HG02840 (cell line): Measurements from ENCODE around the gene SH3GL2.

Source experiments
- ATAC-seq: cut with Tn5 transposase; IDR thresholded peaks from one replicate; pipeline ENCODE4 v1.9.1; 2021; ENCODE audit warnings: mild to moderate bottlenecking, moderate library complexity, moderate number of reproducible peaks; ENCODE audit not compliant: unreplicated experiment, low FRiP score

SH3GL2 gene

GRCh38 chr9:17799369-17799768 lies 220.5 kb downstream of the SH3GL2 start:
- no peak for ATAC-seq

DNA sequence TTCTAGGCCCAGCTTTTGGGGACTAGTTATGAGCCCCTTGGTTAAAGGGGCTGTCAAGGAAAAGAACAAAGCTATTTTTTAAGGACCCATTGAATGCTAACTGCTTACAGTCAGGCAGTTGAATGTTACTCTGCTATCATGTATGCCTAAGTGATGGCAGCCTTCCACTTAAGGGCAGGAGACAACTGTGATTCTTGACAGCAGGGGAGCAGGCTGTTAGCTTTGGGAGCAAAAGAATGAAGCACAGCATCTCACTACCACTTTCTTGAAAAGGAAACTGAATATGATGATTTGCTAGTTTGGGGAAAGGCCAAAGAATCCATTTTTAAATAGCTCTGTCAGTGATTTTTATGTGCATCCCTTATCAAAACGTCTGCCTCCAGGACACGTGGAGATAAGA lies 221.6 kb downstream of the SH3GL2 start:
- no peak for ATAC-seq

GRCh38 chr9:17802249-17802857 lies 223.5 kb downstream of the SH3GL2 start:
- no peak for ATAC-seq

DNA sequence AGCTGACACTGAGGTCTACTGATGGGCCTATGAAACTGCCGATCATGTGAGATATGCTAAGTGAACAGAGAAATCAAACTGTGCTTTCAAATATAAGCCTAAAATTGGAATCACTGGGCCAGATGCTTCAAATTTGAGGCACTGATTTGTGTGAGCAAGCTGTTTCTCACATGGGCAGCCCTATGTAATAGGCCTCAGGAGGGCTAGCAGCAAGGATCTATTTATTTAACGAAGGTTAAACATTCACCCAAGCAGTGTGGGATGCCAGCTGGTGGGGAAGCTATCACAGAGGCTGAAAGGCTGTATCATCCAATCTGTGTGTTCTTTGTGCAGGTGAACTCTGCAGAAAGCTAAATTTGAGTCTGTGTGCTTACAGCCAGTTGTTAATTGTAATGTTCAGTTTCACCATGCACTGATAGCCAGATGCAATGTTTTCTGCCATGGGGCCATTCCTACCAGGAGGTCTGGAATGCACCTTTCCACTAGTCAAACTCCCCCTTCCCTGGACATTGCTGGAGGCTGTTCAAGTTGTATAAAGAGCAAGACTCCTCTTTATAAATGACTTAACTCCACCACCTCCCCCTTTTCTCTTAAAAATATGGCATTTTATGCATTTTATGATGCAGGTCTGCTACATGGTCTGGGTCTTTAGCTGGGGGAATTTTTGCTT lies 228.9 kb downstream of the SH3GL2 start:
- ATAC-seq, result no peak

DNA sequence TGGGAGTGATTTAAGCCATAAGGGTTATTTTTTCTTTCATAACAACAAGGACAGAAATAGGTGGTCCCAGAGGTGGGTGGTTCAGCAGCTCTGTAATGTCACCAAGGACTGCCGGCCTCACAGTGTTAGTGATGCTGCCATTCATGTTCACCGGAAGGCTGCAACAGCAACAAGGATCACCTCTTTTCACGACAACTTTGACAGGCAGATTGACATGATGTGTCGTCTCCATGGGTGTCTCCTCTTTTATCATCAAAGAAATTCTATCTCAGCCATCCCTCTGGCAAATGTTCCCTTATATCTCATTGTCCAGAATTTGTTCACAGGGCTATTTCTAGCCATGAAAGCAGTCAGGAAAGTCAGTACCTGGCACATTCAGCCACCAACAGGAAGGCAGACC lies 231.5 kb downstream of the SH3GL2 start:
- no peak for ATAC-seq

GRCh38 chr9:17810728-17811571 lies 232.1 kb downstream of the SH3GL2 start:
- ATAC-seq, result no peak

DNA sequence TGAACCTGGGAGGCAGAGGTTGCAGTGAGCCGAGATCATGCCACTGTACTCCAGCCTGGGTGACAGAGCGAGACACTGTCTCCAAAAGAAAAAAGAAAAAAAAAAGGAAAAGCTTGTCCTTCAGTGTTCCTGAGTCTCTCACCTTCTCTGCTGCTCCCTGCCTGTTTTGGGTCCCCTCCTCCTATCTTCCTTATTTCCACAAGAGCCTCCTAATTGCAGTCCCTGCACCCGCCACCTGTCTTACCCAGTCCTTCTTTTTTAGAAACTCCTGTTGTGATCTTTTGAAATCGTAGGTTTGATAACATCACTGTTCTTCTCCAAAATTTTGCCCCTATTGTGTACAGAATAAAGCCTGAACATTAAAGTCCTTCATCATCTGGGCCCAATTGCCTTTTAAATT lies 234.9 kb downstream of the SH3GL2 start:
- ATAC-seq, result no peak

DNA sequence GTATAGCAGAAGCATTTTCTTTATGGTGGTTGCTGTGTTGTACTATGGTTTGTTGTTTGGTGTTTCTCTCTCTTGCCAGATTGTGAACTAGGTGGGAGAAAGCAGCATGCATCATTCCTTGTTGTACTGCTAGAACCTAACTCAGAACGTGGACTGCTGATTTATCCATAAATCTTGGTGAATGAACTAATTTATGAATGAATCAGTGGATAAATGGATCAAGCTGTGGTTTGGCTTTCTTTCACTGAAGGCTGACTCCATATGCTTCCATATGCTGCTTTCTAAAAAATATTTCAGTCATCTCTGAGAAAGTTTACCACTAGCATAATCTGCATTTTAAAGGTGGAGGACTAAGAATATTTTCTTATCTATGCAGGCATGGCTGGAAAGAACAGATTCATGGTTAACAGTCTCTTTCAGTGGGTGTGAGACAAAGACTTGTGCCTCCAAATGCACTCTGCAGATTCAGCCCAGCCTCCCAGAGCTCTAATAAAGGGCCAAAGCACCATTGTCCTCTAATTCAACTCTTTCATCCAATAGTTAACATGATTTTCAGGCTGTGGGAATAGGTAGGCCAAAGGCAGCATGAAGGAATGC lies 237.7 kb downstream of the SH3GL2 start:
- no peak for ATAC-seq

DNA sequence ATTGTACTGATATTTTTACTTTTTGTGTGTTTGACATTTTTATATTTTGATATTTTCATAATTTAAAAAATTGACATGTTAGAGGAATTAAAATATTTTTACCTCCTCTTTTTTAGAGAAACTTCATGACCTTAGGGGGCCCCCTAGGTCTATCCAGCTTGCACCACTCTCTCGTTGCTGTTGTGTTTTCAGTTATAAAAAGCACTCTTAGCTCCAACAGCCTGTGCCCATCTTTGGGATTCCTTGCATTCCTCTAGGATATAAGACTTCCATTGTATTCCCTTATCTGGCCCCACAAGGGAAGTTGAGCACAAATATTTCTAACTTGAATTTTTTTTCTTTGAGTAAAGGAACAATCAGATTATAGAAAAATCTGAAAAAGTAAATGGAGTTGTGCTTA lies 245.3 kb downstream of the SH3GL2 start:
- ATAC-seq, result no peak

DNA sequence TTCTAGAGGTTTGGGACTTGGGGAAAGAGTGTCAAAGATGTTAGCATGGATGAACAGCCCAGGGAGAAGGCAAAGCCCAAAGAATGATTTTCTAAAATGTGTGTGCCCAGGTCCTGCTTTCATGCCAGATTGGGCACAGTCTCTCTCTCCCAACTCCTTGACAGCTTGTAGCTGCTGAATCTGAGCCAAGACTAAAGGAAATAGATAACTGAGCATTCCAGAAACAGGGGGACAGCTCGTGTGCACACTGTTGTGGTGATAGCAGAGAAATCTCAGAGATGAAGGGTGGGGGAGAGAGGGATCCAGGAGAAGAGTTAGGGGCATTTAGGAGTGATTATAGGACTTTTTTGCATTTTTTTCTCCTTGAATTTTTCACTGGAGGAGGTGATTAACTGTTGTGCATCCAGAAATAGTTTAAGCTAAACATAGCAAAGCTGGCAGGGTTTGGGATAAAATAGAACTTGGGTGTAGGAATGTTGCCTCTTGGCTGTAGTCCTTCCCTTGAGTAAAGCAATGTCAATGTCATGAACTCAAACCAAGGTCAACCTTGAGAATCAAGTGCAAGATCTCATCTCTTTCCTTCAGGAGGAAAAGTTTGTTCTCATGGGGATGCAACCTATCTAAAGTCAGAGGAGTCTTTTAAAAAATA lies 245.9 kb downstream of the SH3GL2 start:
- ATAC-seq, result no peak

DNA sequence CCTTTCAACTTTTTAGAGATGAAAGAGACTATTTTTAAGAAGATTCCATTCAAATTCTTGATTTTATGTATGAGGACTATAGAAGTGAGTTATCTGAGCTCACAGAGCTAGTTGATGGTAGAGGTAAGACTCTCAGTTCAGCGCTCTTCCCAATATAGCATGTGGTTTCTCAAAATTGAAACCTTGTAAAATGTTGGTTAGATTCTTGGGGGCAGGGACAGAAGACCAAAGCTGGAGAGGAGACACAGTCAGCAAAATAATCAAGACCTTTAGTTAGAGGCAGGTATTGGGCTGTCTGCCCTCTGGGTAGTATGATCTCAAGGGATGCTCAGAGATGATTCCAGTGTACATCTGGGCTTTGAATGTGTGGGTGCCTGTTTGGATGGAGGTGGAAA lies 246.4 kb downstream of the SH3GL2 start:
- ATAC-seq, result no peak

DNA sequence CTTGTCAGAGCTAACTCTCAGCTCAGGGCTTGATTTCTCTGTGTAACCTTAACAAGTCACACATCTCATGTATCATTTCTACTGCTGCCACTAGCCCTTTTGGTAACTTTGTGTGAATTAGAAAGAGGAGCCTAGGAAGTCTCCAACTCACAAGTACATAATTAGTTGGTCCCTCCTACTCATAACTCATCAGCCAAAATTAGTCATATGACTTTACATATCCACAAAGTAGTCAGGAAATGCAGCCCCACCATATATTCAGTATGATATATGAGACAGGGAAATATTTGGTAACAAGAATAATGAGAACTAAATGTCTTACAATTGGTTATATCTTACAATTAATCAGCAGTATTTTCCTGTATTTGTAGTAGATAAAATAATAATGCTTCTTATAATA lies 250.2 kb downstream of the SH3GL2 start:
- ATAC-seq, result no peak

DNA sequence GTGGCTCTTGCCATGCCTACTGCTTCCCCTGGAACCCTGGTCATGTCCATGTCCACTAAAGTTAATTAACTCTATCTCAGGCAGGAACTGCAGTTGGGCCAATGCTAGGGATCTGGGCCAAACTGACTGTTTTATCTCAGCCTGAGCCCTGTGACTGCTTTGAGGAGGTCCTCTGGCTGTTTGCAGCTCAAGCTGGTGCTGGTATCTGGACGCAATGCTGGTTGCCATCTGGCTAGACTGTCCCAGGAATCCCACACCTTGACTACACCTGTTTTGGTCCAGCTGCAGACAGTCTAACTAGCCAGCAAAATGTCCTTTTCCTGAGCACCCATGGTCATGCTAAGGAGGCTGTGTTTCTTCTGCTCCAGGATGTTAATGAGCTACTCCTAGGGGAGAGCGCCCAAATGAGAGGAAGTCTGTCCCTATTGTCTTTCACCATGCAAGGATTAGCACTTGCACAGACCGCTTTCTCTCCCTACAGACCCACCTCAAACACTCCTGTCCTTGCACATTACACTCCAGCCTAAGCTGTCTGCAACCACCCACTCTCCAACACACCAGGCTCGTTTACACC lies 251.0 kb downstream of the SH3GL2 start:
- ATAC-seq, result no peak

DNA sequence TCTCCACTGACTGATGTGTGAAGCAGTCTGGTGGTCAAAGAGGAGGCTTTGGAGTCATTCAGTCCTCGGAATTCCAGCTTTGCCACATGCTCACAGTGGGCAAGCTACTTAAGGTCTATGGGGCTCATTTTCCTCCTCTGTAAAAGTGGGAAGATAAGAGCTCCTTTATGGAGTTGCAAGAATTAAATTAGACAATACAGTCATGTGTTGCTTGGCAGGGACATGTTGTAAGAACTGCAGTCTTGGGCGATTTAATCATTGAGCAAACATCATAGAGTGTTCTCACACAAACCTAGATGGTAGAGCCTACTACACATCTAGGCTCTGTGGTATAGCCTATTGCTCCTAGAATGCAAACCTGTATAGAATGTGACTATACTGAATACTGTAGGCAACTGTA lies 253.9 kb downstream of the SH3GL2 start:
- no peak for ATAC-seq

DNA sequence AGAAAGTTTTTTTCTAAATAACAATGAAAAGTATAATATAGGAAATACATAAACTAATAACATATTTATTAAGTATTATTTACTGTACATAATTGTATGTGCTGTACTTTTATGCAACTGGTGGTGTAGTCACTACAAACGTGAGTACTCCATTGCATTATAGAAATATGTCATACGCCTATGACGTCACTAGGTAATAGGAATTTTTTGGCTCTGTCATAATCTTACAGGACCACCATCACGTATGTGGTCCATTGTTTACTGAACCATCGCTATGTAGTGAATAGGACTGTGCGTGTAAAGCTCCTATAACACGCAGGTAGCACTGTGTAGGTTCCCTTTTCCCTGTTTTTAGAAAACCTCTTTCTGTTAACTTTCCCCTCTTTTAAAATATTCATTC lies 255.0 kb downstream of the SH3GL2 start:
- no peak for ATAC-seq

DNA sequence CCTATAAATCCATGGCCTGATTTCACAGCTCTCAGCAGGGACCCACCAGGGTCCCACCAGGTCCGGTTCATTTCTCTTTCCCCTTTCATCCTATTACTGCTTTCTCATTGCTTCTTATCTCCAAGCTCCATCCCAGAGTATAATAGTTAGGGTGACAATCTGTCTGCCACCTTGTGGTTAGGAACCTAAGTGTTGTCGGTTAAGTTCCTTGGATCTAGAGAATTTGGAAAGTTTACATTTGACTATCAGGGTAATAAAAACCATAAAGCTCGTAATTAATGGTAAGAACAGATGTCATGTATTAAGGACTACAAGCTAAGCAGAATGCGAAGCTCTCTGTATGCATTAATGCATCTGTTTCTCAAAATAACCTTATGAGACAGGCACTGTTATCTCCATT lies 259.1 kb downstream of the SH3GL2 start:
- ATAC-seq, result no peak

DNA sequence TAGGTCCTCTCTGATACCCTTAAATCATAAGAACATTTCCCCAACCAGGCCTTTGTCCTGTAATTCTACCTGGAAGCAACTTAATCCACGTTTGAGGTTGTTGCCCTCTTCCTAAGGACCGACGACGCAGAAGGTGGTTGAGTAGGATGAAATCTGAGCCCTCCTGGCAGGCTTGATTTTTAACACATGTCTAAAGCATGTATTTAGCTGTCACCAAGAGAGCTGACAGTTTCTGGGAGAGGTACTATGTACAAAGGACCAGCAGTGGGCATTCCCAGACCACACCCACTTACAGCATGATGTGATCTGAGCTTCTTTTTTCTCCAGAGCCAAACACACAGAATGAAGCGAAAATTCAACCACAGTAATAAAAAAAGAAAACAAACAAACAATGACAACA lies 260.9 kb downstream of the SH3GL2 start:
- no peak for ATAC-seq

GRCh38 chr9:17843236-17843635 lies 264.4 kb downstream of the SH3GL2 start:
- no peak for ATAC-seq
